Aorta (tissue), 5 donors: ENCODE data around the gene TASP1. TPM values are rescaled to one million over a fixed set of nuclear protein-coding genes. Genes with fewer than 3 reads are reported as not detected.

Source experiments
- ATAC-seq: fragments of 200-7000 bp; cut with Tn5 transposase; one replicate; pipeline ENCODE4 v1.9.1; 2022; ENCODE audit warnings: moderate library complexity; ENCODE audit not compliant: low FRiP score
- DNase-seq, 2 donors: peaks; one replicate each; pipeline ENCODE4 v3.0.0-alpha.2; 2020
- H3K27ac ChIP-seq, 2 donors: one replicate each; pipeline ENCODE4 v1.5.1; 2013; ENCODE audit warnings: low read length in 2 of 2, mild to moderate bottlenecking in 2 of 2, moderate library complexity in 2 of 2, control low read depth in 1 of 2, inconsistent platforms in 1 of 2, low read depth in 1 of 2
- H3K27me3 ChIP-seq, 2 donors: one replicate each; pipeline ENCODE4 v1.6.1; 2013; ENCODE audit warnings: control low read depth in 1 of 2, low read length in 1 of 2, mild to moderate bottlenecking in 1 of 2, moderate library complexity in 1 of 2; ENCODE audit not compliant: insufficient read depth in 2 of 2, control insufficient read depth in 1 of 2
- H3K36me3 ChIP-seq, 2 donors: one replicate each; pipeline ENCODE4 v1.6.1; 2013; ENCODE audit warnings: control low read depth in 1 of 2, low read length in 1 of 2, mild to moderate bottlenecking in 1 of 2; ENCODE audit not compliant: insufficient read depth in 2 of 2, control insufficient read depth in 1 of 2
- H3K4me1 ChIP-seq, 2 donors: one replicate each; pipeline ENCODE4 v1.6.1; 2013; ENCODE audit warnings: low read length in 2 of 2, control low read depth in 1 of 2, mild to moderate bottlenecking in 1 of 2, moderate library complexity in 1 of 2; ENCODE audit not compliant: insufficient read depth in 2 of 2, control insufficient read depth in 1 of 2
- H3K4me3 ChIP-seq, 2 donors: one replicate each; pipeline ENCODE4 v1.5.1; 2013; ENCODE audit warnings: low read length in 2 of 2, control low read depth in 1 of 2, mild to moderate bottlenecking in 1 of 2
- H3K9me3 ChIP-seq: one replicate; pipeline ENCODE4 v1.6.1; 2013; ENCODE audit warnings: mild to moderate bottlenecking, low read length; ENCODE audit not compliant: control insufficient read depth
- WGBS, 2 donors: extraction: QIAGEN DNeasy Blood & Tissue Kit; methylation state at CpG; one replicate each; pipeline ENCODE4 v1.1.7; 2013; 5-methylcytosine and 5-hydroxymethylcytosine counted together
- intact Hi-C, 2 donors: fragments of 100-400 bp; cut with DNase I; formaldehyde crosslinking; loops; one replicate each; pipeline versions ENCODE4 v1.14.2 to v1.15.0; 2022
- polyA plus RNA-seq, 2 donors: library from polyadenylated mRNA; stranded (reverse); fragments of 200-250 nt; gene quantifications; one replicate each; pipeline ENCODE4 v1.2.3, GENCODE V29; 2013
- total RNA-seq, 2 donors: library from RNA; stranded (reverse); fragmentation: NEBNext Ultra II Directional; extraction: Animal tissue kit (Norgen Biotek cat#: 25700); gene quantifications; one replicate each; pipeline ENCODE4 v1.2.1, GENCODE V29; 2021
- donor health status: healthy with polysubstance abuse.
- donor health status: Bipolar disorder and iron deficiency.
- donor health status: DM: no; HTN: no; CAD: no.
- donor health status: DM: no; HTN: no; CAD: no.
- donor health status: DM: yes; HTN: yes; CAD: no.

Gene TASP1
- total and polyA plus RNA-seq, 4 donors, result 13.2 to 74.6 (median 25.9) TPM

- ATAC-seq, result no peak
- intact Hi-C loops, result no loop called here
- DNase-seq, result no peak
- 96% methylated on average over 5 of the region's 5 CpGs for WGBS, 2 donors
- H3K9me3 ChIP-seq, result no peaks in the 10 kb centered on the region
- H3K36me3 ChIP-seq, result peaks cover 0 to 2% of the 10 kb centered on the region in 2 donors
- H3K27me3 ChIP-seq, result no peaks in the 10 kb centered on the region
- no peak overlapping the region for H3K4me3 ChIP-seq
- H3K4me1 ChIP-seq, result no peaks in the 10 kb centered on the region
- no peak overlapping the region for H3K27ac ChIP-seq
These were observed 214.4 kb downstream of the TASP1 start for GRCh38 chr20:13424174-13424833.

DNA sequence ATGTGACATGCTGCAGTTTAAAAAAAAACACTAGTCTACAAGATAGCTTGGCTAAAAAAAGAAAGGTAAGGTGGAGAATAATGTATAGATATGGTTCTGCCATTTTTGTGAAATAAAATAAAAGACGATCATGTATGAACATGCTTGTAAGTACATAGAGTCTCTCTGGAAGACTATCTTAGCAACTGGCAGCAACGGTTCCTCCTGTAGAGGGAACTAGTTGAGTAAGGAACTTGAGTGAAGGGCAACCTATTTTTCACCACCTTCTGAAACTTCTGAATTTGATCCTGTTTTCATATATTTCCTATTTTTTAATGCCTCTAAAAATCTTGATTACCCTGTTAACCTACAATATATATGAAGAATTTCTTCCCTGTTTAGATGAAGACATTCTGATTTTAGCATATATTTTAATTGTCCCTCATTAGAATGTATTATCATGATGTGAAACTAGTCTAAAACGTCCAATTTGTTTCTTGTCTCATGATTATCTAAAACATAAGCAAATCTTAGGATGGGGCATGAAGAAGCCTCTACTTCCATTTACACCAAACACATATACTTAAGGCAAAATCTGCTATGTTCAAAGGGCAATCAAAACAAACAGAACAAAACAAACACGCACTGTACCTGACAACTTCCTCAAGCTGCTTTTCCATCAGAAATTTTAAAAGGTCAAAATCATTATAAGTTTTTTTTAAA is 215.1 kb downstream of the TASP1 start:
- intact Hi-C loops, result no loop called here
- no peak for ATAC-seq

GRCh38 chr20:13422637-13423036 is 216.1 kb downstream of the TASP1 start:
- Histone ChIP-seq H3K4me1 (no peaks in the 10 kb centered on the region), H3K27ac (no peak overlapping the region), H3K36me3 (peaks cover 0 to 2% of the 10 kb centered on the region in 2 donors), H3K4me3 (no peak overlapping the region), H3K9me3 (no peaks in the 10 kb centered on the region), H3K27me3 (no peaks in the 10 kb centered on the region)
- intact Hi-C loops, result no loop called here
- ATAC-seq, result no peak
- DNase-seq, result no peak
- WGBS, 2 donors, result 98% methylated on average over 1 of the region's 1 CpG

More for the DNA sequence above, 215.1 kb downstream of the TASP1 start:
- no peak for DNase-seq
- no peak overlapping the region for H3K4me3 ChIP-seq
- H3K27me3 ChIP-seq, result no peaks in the 10 kb centered on the region
- no peaks in the 10 kb centered on the region for H3K9me3 ChIP-seq
- H3K27ac ChIP-seq, result no peak overlapping the region
- WGBS, 2 donors, result 92 to 93% methylated on average over 4 of the region's 4 CpGs
- no peaks in the 10 kb centered on the region for H3K4me1 ChIP-seq
- H3K36me3 ChIP-seq, result peaks cover 0 to 2% of the 10 kb centered on the region in 2 donors

DNA sequence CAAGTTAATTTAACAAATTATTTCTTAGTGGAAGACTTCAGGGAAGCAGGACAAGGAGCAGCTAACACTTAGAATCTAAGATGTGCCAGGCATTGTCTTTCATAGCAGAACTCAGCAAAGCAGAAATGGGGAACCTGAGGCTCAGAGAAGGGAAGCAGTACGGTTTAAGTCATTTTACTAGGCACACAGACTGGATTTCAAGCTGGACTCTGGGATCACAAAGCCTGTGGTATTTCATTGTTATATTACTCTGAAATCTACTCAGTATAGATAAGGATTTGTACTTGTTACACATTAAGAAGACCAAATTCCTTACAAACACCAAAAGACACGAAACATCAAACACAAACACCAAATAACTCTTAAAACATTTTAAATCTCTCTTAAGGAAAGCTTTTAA is 218.1 kb downstream of the TASP1 start:
- Histone ChIP-seq H3K36me3 (peaks cover 0 to 2% of the 10 kb centered on the region in 2 donors), H3K4me3 (no peak overlapping the region), H3K4me1 (no peaks in the 10 kb centered on the region), H3K27ac (no peak overlapping the region), H3K27me3 (no peaks in the 10 kb centered on the region), H3K9me3 (no peaks in the 10 kb centered on the region)
- 88 to 90% methylated on average over 2 of the region's 2 CpGs for WGBS, 2 donors
- no peak for DNase-seq
- no peak for ATAC-seq
- intact Hi-C loops, result no loop called here

DNA sequence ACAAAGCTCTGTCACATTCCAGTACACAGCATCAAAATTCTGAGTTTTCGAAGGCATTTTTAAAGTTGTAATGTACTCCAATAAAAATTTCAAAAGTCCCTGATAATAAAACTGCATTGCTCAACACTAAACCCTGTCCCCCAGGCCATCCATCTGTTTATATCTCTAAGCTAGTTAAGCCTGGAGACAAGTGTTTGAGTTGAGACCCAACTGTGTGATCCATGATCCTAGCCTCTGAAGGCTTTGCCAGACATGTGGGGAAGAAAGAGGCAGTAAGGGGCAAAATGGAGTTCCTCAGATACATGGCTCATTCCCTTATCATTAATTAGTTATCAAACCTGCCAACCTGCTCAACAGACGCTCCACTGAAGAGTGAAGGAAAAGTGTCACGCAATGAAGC is 219.3 kb downstream of the TASP1 start:
- Histone ChIP-seq H3K27me3 (no peaks in the 10 kb centered on the region), H3K9me3 (no peaks in the 10 kb centered on the region), H3K36me3 (peaks cover 0 to 2% of the 10 kb centered on the region in 2 donors), H3K4me3 (no peak overlapping the region), H3K27ac (no peak overlapping the region), H3K4me1 (no peaks in the 10 kb centered on the region)
- DNase-seq (no peak), ATAC-seq (no peak)
- intact Hi-C loops, result no loop called here
- WGBS, 2 donors, result 99% methylated on average over 3 of the region's 3 CpGs

DNA sequence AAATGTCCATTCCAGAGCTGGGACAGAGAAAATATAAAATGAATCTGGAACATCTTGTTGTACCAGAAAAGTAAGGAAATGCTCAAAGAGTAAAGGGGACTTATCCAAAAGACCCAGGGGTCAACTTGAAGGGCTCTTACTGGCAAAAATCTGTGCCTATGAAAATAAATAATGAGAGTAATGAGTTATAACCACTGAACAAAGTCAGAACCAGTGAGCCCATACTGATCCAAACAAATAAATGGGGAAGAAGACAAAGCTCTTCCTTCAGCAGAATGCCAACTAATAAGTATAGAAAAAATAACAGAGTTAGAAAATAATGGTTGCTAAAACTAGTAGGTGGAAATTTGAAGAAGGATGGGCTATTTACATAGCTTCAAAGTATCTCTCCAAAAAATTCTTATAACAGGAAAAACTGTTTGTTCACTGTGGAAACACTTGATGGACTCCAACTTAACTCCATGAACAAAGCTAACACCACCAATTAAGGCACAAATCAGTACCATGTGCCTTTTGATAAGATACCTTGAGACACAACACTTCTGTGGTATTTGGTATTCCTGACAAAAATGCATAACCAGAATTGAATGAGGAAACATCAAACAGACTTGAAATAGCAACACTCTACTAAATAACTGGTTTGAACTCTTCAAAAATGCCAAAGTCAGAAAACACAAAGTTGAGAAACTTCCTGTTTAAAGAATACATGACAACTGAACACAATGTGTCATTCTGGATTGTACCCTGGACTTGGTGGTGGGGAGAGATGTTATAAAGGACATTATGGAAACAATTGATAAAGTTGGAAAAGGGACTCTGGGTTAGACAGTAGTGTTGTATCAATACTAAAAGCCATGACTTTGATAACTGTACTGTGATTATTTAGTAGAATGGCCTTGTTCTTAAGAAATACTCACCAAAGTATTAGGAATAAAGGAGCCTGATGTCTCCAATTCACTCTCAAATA is 220.2 kb downstream of the TASP1 start:
- Histone ChIP-seq H3K4me1 (no peaks in the 10 kb centered on the region), H3K9me3 (no peaks in the 10 kb centered on the region), H3K36me3 (peaks cover 0 to 2% of the 10 kb centered on the region in 2 donors), H3K4me3 (no peak overlapping the region), H3K27me3 (no peaks in the 10 kb centered on the region), H3K27ac (no peak overlapping the region)
- no peak for ATAC-seq
- intact Hi-C loops, result no loop called here
- no peak for DNase-seq

DNA sequence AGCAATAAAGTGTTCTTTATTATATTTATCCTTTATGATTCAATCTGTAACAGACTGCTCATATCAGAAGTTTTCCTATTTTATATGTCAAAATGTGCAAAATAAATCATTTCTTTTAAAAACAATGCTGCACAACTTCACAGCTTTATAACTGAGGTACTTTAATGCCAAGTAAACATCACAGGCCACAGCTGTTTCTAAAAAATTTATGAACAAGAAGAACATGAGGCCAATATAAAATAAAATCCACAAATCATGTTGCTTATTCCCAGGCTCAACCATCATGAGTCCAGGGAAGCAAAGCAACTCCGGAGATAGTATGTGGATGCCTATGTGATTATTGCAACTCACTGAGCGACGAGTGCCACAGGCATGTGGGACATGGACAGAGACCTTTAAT is 222.2 kb downstream of the TASP1 start:
- H3K9me3 ChIP-seq, result no peaks in the 10 kb centered on the region
- H3K4me3 ChIP-seq, result no peak overlapping the region
- H3K4me1 ChIP-seq, result peaks cover 0 to 2% of the 10 kb centered on the region in 2 donors
- intact Hi-C loops, result no loop called here
- peaks cover 0 to 2% of the 10 kb centered on the region in 2 donors for H3K36me3 ChIP-seq
- no peak for ATAC-seq
- H3K27ac ChIP-seq, result no peak overlapping the region
- H3K27me3 ChIP-seq, result no peaks in the 10 kb centered on the region
- DNase-seq, result no peak
- 73 to 88% methylated on average over 3 of the region's 3 CpGs for WGBS, 2 donors

GRCh38 chr20:13412806-13413445 is 225.8 kb downstream of the TASP1 start:
- ATAC-seq (no peak), DNase-seq (no peak)
- H3K4me1 ChIP-seq, result peaks cover 0 to 3% of the 10 kb centered on the region in 2 donors
- 3 to 12% methylated on average over 3 of the region's 3 CpGs for WGBS, 2 donors
- no peak overlapping the region for H3K4me3 ChIP-seq
- H3K9me3 ChIP-seq, result no peaks in the 10 kb centered on the region
- intact Hi-C loops, result no loop called here
- H3K27ac ChIP-seq, result no peak overlapping the region
- H3K27me3 ChIP-seq, result no peaks in the 10 kb centered on the region
- peaks cover 0 to 2% of the 10 kb centered on the region in 2 donors for H3K36me3 ChIP-seq
